NCI-H2196 (cell line): ENCODE data around the gene SPRED3.
"Not testable (repeated sequence)": the region's sequence is repeated elsewhere in the genome, so short reads cannot be mapped to it uniquely, and the experiment has no call there.

Source experiments
- DNase-seq: peaks from one replicate; lab custom pipeline; 2025; ENCODE audit not compliant: unreplicated experiment; lab: John Stamatoyannopoulos, UW

The SPRED3 gene

GRCh38 chr19:38389957-38390924 is 1.7 kb downstream of the SPRED3 start:
- DNase-seq = no peak

GRCh38 chr19:38391911-38392464 is 3.5 kb downstream of the SPRED3 start:
- no peak for DNase-seq

- DNase-seq = no peak
These were observed 4.3 kb downstream of the SPRED3 start for GRCh38 chr19:38392707-38393308.

- DNase-seq = no peak
These were observed 6.0 kb downstream of the SPRED3 start for GRCh38 chr19:38394488-38394887.

GRCh38 chr19:38395381-38396114 is 7.1 kb downstream of the SPRED3 start:
- DNase-seq = no peak

GRCh38 chr19:38399081-38399480 is 10.6 kb downstream of the SPRED3 start:
- DNase-seq = no peak

- no peak for DNase-seq
These were observed 11.0 kb downstream of the SPRED3 start for GRCh38 chr19:38399537-38399936.

- no peak for DNase-seq
These were observed 11.9 kb downstream of the SPRED3 start for GRCh38 chr19:38400361-38400760.

- no peak for DNase-seq
These were observed 12.7 kb downstream of the SPRED3 start for GRCh38 chr19:38401148-38401547.

- no peak for DNase-seq
These were observed 14.1 kb downstream of the SPRED3 start for GRCh38 chr19:38402623-38402966.

GRCh38 chr19:38402967-38403674 is 14.6 kb downstream of the SPRED3 start, which contains the start of gene FAM98C:
Gene FAM98C, plus strand, starts transcription at chr19:38403093. Its CDS starts 61 bp downstream, at chr19:38403154.
- DNase-seq = peak; percentile 97

- no peak for DNase-seq
These were observed 16.4 kb downstream of the SPRED3 start for GRCh38 chr19:38404858-38405257.

- DNase-seq = no peak
These were observed 16.8 kb downstream of the SPRED3 start for GRCh38 chr19:38405276-38405675.

GRCh38 chr19:38409631-38410133 is 21.2 kb downstream of the SPRED3 start:
- DNase-seq = no peak

GRCh38 chr19:38410407-38410806 is 21.9 kb downstream of the SPRED3 start:
- not testable (repeated sequence) for DNase-seq

- no peak for DNase-seq
These were observed 22.7 kb downstream of the SPRED3 start for GRCh38 chr19:38411041-38411712.

GRCh38 chr19:38411898-38412297 is 23.4 kb downstream of the SPRED3 start:
- DNase-seq = not testable (repeated sequence)

- no peak for DNase-seq
These were observed 24.0 kb downstream of the SPRED3 start for GRCh38 chr19:38412491-38412890.

GRCh38 chr19:38412961-38413360 is 24.5 kb downstream of the SPRED3 start:
- no peak for DNase-seq

- no peak for DNase-seq
These were observed 24.9 kb downstream of the SPRED3 start for GRCh38 chr19:38413416-38413815.
